GM23338 (cell line): Measurements from ENCODE around the gene UCHL1. TPM values are rescaled to one million over a fixed set of nuclear protein-coding genes. Genes with fewer than 3 reads are reported as not detected.
A peak's percentile ranks its signal among the peaks of the same experiment; 100 is the strongest.

Source experiments
- ATAC-seq: fragments of 200-7000 bp; cut with Tn5 transposase; 3 replicates; pipeline ENCODE4 v1.9.1; 2020
- DNase-seq: peaks from one replicate; pipeline ENCODE4 v3.0.0-alpha.2; 2015; ENCODE audit warnings: low spot score
- H2AFZ ChIP-seq: fragments of 200-600 bp; sonication (generic); 2 replicates; pipeline ENCODE4 v1.8.0; 2016; ENCODE audit warnings: antibody characterized with exemption, mild to moderate bottlenecking, moderate library complexity
- H3F3A ChIP-seq: fragments of 200-600 bp; sonication (generic); replicated peaks from 2 replicates; pipeline ENCODE4 v1.8.0; 2017; ENCODE audit warnings: antibody characterized with exemption, mixed run types, low read depth
- H3K27ac ChIP-seq: fragments of 200-600 bp; sonication (generic); 2 replicates; pipeline ENCODE4 v1.6.1; 2016; ENCODE audit warnings: low read depth
- H3K27me3 ChIP-seq: fragments of 200-600 bp; sonication (generic); 2 replicates; pipeline ENCODE4 v1.8.0; 2016; ENCODE audit warnings: mild to moderate bottlenecking, mixed run types, moderate library complexity; ENCODE audit not compliant: insufficient read depth
- H3K36me3 ChIP-seq: fragments of 200-600 bp; sonication (generic); 2 replicates; pipeline ENCODE4 v1.8.0; 2016; ENCODE audit warnings: mild to moderate bottlenecking; ENCODE audit not compliant: insufficient read depth
- H3K4me1 ChIP-seq: fragments of 200-600 bp; sonication (generic); 2 replicates; pipeline ENCODE4 v1.8.0; 2016; ENCODE audit warnings: mild to moderate bottlenecking, moderate library complexity; ENCODE audit not compliant: insufficient read depth
- H3K4me2 ChIP-seq: fragments of 200-600 bp; sonication (generic); 2 replicates; pipeline ENCODE4 v1.7.1; 2017; ENCODE audit warnings: mixed run types
- H3K4me3 ChIP-seq: fragments of 200-600 bp; sonication (generic); 2 replicates; pipeline ENCODE4 v1.6.1; 2016; ENCODE audit warnings: mixed run types
- H3K79me2 ChIP-seq: fragments of 200-600 bp; sonication (generic); replicated peaks from 2 replicates; pipeline ENCODE4 v1.8.0; 2017; ENCODE audit warnings: mild to moderate bottlenecking; ENCODE audit not compliant: insufficient read depth
- H3K9me2 ChIP-seq: fragments of 200-600 bp; sonication (generic); 2 replicates; pipeline ENCODE4 v1.8.0; 2017; ENCODE audit not compliant: insufficient read depth
- H4K20me1 ChIP-seq: fragments of 200-600 bp; sonication (generic); replicated peaks from 2 replicates; pipeline ENCODE4 v1.8.0; 2017; ENCODE audit warnings: mild to moderate bottlenecking; ENCODE audit not compliant: insufficient read depth
- H3K27ac Mint-ChIP-seq: 2 replicates; pipeline ENCODE4 v1.8.0; 2020; ENCODE audit warnings: inconsistent platforms, mild to moderate bottlenecking, moderate library complexity, mixed read lengths
- H3K27me3 Mint-ChIP-seq: 3 replicates; pipeline ENCODE4 v1.8.0; 2022; ENCODE audit warnings: low read depth, mild to moderate bottlenecking, moderate library complexity, mixed read lengths, inconsistent platforms; ENCODE audit not compliant: insufficient read depth, poor library complexity
- H3K36me3 Mint-ChIP-seq: 3 replicates; pipeline ENCODE4 v1.8.0; 2021; ENCODE audit warnings: low read depth, mild to moderate bottlenecking, inconsistent platforms, moderate library complexity, mixed read lengths
- H3K4me1 Mint-ChIP-seq: 3 replicates; pipeline ENCODE4 v1.8.0; 2020; ENCODE audit warnings: mild to moderate bottlenecking, inconsistent platforms, mixed read lengths
- H3K4me3 Mint-ChIP-seq: 3 replicates; pipeline ENCODE4 v1.8.0; 2021; ENCODE audit warnings: moderate library complexity, mild to moderate bottlenecking, inconsistent platforms, mixed read lengths
- H3K9me3 Mint-ChIP-seq: 3 replicates; pipeline ENCODE4 v1.8.0; 2020; ENCODE audit warnings: moderate library complexity, mild to moderate bottlenecking, inconsistent platforms, mixed read lengths
- EZH2 ChIP-seq: fragments of 200-600 bp; sonication (generic); IDR thresholded peaks from one replicate; pipeline ENCODE4 v1.8.0; 2017; ENCODE audit warnings: antibody characterized with exemption, mild to moderate bottlenecking, low read depth; ENCODE audit not compliant: unreplicated experiment
- REST ChIP-seq: IDR thresholded peaks from one replicate; pipeline ENCODE4 v1.6.1; 2018; ENCODE audit warnings: antibody characterized with exemption; ENCODE audit not compliant: unreplicated experiment
- ZNF462 ChIP-seq: fragments of 250-450 bp; sonication (Bioruptor Pico); IDR thresholded peaks from 2 replicates; pipeline ENCODE4 v1.5.0; 2020; ENCODE audit warnings: mild to moderate bottlenecking, moderate library complexity
- polyA plus RNA-seq: library from polyadenylated mRNA; unstranded; fragments of >200 nt; fragmentation: Nextera tagmentation; extraction: Ambion mirVana; gene quantifications from 2 replicates; pipeline ENCODE4 v1.2.1, GENCODE V29; 2016
- total RNA-seq: library from RNA; depleted of rRNA; stranded (reverse); fragments of >200 nt; shearing (Covaris generic); gene quantifications from 2 replicates; pipeline ENCODE4 v1.2.3, GENCODE V29; 2014

Gene UCHL1
- total and polyA plus RNA-seq, 2 experiments from 2014 or later = 998 to 1,758 TPM

- no peak for TF ChIP-seq ZNF462 (CRISPR knock-in tag)
Measured at GRCh38 chr4:41304221-41304620, 47.5 kb downstream of the UCHL1 start (continued).

- ATAC-seq (no peak), DNase-seq (no peak)
- Histone ChIP-seq H3K4me3 (no peak overlapping the region), H3F3A (no peaks in the 10 kb centered on the region), H3K4me1 (no peaks in the 10 kb centered on the region), H3K36me3 (no peaks in the 10 kb centered on the region), H4K20me1 (no peaks in the 10 kb centered on the region), H3K9me2 (peaks cover 16% of the 10 kb centered on the region; the same call in 1 of the 2 replicates), H2AFZ (peak overlapping the region; percentile 10; the same call in 1 of the 2 replicates), H3K27me3 (no peaks in the 10 kb centered on the region), H3K27ac (no peak overlapping the region), H3K4me2 (no peak overlapping the region), H3K79me2 (no peaks in the 10 kb centered on the region)
- H3K4me3 Mint-ChIP-seq = no peak overlapping the region
- H3K27me3 Mint-ChIP-seq = peaks cover 2% of the 10 kb centered on the region
- no peak overlapping the region for H3K27ac Mint-ChIP-seq
- no peaks in the 10 kb centered on the region for H3K9me3 Mint-ChIP-seq
- H3K4me1 Mint-ChIP-seq = no peaks in the 10 kb centered on the region
- H3K36me3 Mint-ChIP-seq = no peaks in the 10 kb centered on the region
- TF ChIP-seq EZH2 (no peak), REST (no peak), ZNF462 (CRISPR knock-in tag) (no peak)
Measured at GRCh38 chr4:41305476-41305875, 48.7 kb downstream of the UCHL1 start.
